Calu3 (cell line): Measurements from ENCODE around the gene PTPRN2. TPM values are rescaled to one million over a fixed set of nuclear protein-coding genes. Genes with fewer than 3 reads are reported as not detected.

ENCODE experiments used
- BruUV-seq: library from RNA; stranded (reverse); fragments of 400-500 nt; replicated peaks from 2 replicates; lab custom pipeline; 2021; lab: Mats Ljungman, UMichigan
- CTCF ChIA-PET: fragments of 300-600 bp; sonication (Branson Sonifier 250); formaldehyde crosslinking; loops from one replicate; lab custom pipeline; 2022; ENCODE audit warnings: antibody characterized with exemption; lab: Charles Lee
- DNase-seq: peaks from one replicate; pipeline ENCODE4 v3.0.0; 2022
- H3K27ac Mint-ChIP-seq: one replicate; pipeline ENCODE4 v1.8.0; 2022; ENCODE audit warnings: mixed read lengths; ENCODE audit not compliant: unreplicated experiment
- H3K27me3 Mint-ChIP-seq: one replicate; pipeline ENCODE4 v1.8.0; 2022; ENCODE audit warnings: mixed read lengths; ENCODE audit not compliant: unreplicated experiment
- H3K36me3 Mint-ChIP-seq: one replicate; pipeline ENCODE4 v1.8.0; 2022; ENCODE audit warnings: mild to moderate bottlenecking, moderate library complexity, mixed read lengths; ENCODE audit not compliant: insufficient read depth, unreplicated experiment
- H3K4me1 Mint-ChIP-seq: one replicate; pipeline ENCODE4 v1.8.0; 2022; ENCODE audit warnings: mild to moderate bottlenecking, low read depth, mixed read lengths; ENCODE audit not compliant: unreplicated experiment
- H3K4me3 Mint-ChIP-seq: one replicate; pipeline ENCODE4 v1.8.0; 2022; ENCODE audit warnings: mild to moderate bottlenecking, low read depth, moderate library complexity, mixed read lengths; ENCODE audit not compliant: unreplicated experiment
- H3K9me3 Mint-ChIP-seq: one replicate; pipeline ENCODE4 v1.8.0; 2022; ENCODE audit warnings: low read depth, mixed read lengths; ENCODE audit not compliant: unreplicated experiment
- intact Hi-C: fragments of 100-400 bp; cut with micrococcal nuclease; formaldehyde crosslinking; loops from one replicate; pipeline ENCODE4 v1.10.0; 2022; ENCODE audit not compliant: unreplicated experiment
- total RNA-seq: library from RNA; stranded (reverse); gene quantifications from 2 replicates; pipeline ENCODE4 v1.2.3, GENCODE V29; 2022
- TF ChIP-seq, protein P1 (sequence below): fragments of 200-600 bp; IDR thresholded peaks from one replicate; pipeline ENCODE4 v1.8.0; 2022; ENCODE audit warnings: antibody characterized with exemption; ENCODE audit not compliant: unreplicated experiment

Gene PTPRN2
- total RNA-seq, 1 experiment from 2014 or later = 2.0 TPM

DNA sequence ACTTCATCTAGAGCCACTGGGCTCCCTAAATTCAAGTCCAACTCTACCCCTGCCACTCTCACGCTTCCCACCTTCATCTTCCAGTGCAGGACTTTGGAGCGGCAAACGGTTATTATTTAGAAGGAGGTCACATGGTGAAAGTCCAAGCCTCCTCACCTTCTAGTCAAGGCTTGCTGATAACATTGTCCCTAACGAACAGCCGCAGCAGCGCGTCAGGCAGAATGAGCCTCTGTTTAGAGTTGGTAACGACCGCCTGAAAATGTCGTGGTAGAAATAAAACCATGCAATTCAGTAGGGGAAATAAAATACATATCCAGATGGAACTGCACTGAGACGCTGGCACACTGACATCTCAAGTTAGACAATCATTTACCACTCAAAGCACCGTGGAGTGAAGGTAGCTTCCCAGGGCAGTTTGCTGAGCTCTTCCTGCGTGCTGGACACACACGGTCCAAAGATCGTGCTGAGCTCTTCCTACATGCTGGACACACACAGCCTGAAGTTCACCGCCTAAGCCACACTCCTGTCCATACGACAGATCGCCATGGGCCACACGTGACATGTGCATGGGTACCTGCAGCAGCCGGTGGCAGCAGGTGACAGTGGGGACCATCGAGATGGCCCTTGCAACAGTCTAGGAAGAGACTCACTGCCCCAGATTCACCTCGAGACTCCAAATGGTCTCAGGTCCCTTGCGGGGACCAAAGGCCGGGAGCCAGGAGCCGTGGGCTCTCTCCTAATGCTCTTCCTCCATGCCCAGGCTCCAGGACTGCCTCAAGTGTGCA, 323.5 kb downstream of the PTPRN2 start:
- intact Hi-C loops = no loop called here
- Mint-ChIP-seq H3K4me3 (no peak overlapping the region), H3K4me1 (no peaks in the 10 kb centered on the region), H3K36me3 (no peaks in the 10 kb centered on the region), H3K27ac (no peak overlapping the region), H3K27me3 (no peaks in the 10 kb centered on the region), H3K9me3 (peaks cover 5% of the 10 kb centered on the region)
- no peak for DNase-seq
- TF ChIP-seq, protein P1, sequence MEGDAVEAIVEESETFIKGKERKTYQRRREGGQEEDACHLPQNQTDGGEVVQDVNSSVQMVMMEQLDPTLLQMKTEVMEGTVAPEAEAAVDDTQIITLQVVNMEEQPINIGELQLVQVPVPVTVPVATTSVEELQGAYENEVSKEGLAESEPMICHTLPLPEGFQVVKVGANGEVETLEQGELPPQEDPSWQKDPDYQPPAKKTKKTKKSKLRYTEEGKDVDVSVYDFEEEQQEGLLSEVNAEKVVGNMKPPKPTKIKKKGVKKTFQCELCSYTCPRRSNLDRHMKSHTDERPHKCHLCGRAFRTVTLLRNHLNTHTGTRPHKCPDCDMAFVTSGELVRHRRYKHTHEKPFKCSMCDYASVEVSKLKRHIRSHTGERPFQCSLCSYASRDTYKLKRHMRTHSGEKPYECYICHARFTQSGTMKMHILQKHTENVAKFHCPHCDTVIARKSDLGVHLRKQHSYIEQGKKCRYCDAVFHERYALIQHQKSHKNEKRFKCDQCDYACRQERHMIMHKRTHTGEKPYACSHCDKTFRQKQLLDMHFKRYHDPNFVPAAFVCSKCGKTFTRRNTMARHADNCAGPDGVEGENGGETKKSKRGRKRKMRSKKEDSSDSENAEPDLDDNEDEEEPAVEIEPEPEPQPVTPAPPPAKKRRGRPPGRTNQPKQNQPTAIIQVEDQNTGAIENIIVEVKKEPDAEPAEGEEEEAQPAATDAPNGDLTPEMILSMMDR = no peak
- CTCF ChIA-PET = no interaction called here
- BruUV-seq = no TSS peak

DNA sequence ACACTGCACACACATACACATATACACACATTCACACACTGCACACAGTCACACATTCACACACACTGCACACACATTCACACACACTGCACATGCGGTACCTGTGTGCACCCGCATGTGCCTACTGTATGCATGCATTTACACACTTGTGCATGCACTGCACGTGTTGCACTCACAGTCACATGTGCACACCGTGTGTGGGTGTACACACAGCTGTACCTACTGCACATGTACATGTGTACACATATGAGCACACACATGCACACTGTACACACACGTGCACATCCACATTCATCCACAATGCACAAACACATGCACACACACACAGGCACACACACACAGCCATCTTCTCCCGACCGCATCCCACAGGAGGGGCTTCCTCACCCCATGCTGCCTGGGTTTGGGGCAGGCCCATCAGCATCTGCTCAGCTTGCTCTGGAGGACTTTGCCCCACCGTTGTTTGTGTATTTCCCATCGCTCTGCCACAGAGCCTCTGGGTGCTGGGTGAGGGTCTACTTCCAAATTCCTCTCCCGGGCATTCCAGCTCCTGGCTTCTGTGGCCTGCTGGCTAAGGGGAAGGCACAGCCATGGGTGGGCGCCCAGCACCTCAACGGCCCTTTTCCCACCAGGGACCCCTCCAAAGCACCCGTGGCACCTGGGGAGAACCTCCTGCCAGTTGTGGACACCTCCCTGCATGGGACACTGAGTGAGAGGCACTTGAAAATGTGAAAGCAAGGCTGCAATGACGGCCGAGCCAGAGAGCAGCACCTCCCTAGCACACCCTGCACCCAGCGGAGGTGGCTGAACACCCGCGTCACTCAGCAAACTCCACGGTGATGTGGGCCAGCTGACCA, 324.3 kb downstream of the PTPRN2 start:
- H3K4me1 Mint-ChIP-seq = no peaks in the 10 kb centered on the region
- no peak overlapping the region for H3K4me3 Mint-ChIP-seq
- no peak for DNase-seq
- no TSS peak for BruUV-seq
- CTCF ChIA-PET = no interaction called here
- peaks cover 7% of the 10 kb centered on the region for H3K9me3 Mint-ChIP-seq
- H3K36me3 Mint-ChIP-seq = no peaks in the 10 kb centered on the region
- intact Hi-C loops = no loop called here
- H3K27me3 Mint-ChIP-seq = no peaks in the 10 kb centered on the region
- H3K27ac Mint-ChIP-seq = no peak overlapping the region
- TF ChIP-seq, protein P1 = no peak

DNA sequence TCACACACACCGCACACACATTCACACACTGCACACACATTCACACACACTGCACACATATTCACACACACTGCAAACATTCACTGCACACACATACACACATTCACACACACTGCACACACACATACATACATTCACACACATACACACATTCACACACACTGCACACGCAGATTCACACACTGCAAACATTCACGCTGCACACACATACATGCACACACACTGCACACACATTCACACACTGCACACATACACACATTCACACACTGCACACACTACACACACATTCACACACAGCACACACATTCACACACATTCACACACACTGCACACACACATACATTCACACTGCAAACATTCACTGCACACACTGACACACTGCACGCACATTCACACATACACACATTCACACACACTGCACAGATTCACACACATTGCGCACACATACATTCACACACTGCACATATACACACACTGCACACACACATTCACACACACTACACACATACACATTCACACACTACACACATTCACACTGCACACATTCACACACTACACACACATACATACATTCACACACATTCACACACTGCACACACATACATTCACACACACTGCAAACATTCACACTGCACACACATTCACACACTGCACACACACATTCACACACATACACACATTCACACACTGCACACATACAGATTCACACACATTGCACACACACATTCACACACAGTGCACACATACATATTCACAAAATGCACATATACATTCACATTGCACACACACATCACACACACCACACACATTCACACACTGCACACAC, 325.1 kb downstream of the PTPRN2 start:
- CTCF ChIA-PET = no interaction called here
- Mint-ChIP-seq H3K36me3 (no peaks in the 10 kb centered on the region), H3K27ac (no peak overlapping the region), H3K4me3 (no peak overlapping the region), H3K27me3 (no peaks in the 10 kb centered on the region), H3K9me3 (peaks cover 6% of the 10 kb centered on the region), H3K4me1 (no peaks in the 10 kb centered on the region)
- TF ChIP-seq, protein P1 = no peak
- DNase-seq = no peak
- intact Hi-C loops = no loop called here
- no TSS peak for BruUV-seq
